Spleen (tissue), 7 donors: ENCODE measurements around the gene ERMP1.

ENCODE experiments used
- POLR2A ChIP-seq, 3 donors: fragments of 450-650 bp; IDR thresholded peaks; one replicate each; pipeline ENCODE4 v1.5.1; 2017; ENCODE audit warnings: antibody characterized with exemption in 3 of 3, mild to moderate bottlenecking in 1 of 3
- POLR2AphosphoS5 ChIP-seq, 3 donors: sonication (generic); formaldehyde crosslinking; IDR thresholded peaks; one replicate each; pipeline ENCODE4 v1.5.1; 2017; ENCODE audit warnings: antibody characterized with exemption in 3 of 3
- TF ChIP-seq, protein P1 (sequence below), 11 experiments: fragments of 200-600 bp in 7 of 11; fragments of 450-650 bp in 4 of 11; sonication (generic) in 4 of 11; IDR thresholded peaks in 8 of 11; conservative IDR thresholded peaks in 3 of 11; 1 replicate in 7 of 11; 2 replicates in 4 of 11; pipeline versions ENCODE4 v1.4.0 to v1.8.0; 2016 to 2021; ENCODE audit warnings: antibody characterized with exemption in 11 of 11, inconsistent platforms in 4 of 11, mild to moderate bottlenecking in 1 of 11
- donor health status: DM: no; HTN: no; CAD: no; lungs with moderate emphysema.
- donor health status: DM: no; HTN: no; CAD: no.
- donor health status: DM: no; HTN: no; CAD: no.

DNA sequence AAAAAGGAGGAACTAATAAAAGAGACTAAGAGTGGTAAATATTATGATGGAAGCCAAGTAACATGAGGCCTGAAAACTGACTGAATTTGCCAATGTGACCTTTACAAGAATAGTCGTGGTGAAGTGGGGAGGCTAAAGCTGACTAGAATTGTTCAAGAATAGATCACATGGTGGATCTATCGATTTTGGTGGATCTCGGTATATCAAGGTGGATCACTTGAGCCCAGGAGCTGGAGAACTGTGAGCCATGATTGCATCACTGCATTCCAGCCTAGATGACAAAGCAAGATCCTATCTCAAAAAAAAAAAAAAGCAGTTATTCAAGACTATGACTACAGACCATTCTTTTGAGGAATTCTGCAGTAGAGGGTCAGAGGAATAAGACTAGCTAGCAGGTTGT is 15.1 kb downstream of the ERMP1 start:
- TF ChIP-seq, protein P1, sequence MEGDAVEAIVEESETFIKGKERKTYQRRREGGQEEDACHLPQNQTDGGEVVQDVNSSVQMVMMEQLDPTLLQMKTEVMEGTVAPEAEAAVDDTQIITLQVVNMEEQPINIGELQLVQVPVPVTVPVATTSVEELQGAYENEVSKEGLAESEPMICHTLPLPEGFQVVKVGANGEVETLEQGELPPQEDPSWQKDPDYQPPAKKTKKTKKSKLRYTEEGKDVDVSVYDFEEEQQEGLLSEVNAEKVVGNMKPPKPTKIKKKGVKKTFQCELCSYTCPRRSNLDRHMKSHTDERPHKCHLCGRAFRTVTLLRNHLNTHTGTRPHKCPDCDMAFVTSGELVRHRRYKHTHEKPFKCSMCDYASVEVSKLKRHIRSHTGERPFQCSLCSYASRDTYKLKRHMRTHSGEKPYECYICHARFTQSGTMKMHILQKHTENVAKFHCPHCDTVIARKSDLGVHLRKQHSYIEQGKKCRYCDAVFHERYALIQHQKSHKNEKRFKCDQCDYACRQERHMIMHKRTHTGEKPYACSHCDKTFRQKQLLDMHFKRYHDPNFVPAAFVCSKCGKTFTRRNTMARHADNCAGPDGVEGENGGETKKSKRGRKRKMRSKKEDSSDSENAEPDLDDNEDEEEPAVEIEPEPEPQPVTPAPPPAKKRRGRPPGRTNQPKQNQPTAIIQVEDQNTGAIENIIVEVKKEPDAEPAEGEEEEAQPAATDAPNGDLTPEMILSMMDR (IDR thresholded peaks at IDR 0.05 in 8 of 11, conservative IDR thresholded peaks at IDR 0.05 in 3 of 11), result no peak
- TF ChIP-seq POLR2A (IDR thresholded peaks at IDR 0.05) (no peak), POLR2AphosphoS5 (IDR thresholded peaks at IDR 0.05) (no peak)
